Stimulated activated CD4-positive, alpha-beta T cell treated with anti-CD3 and anti-CD28 coated beads, Interleukin-4, amount 100 ng/mL, for 4 hours (primary cell): ENCODE measurements around the gene PCDH9.

Experiments
- DNase-seq, 2 experiments: peaks; one replicate each; pipeline ENCODE4 v3.0.0-alpha.2; 2020

Gene PCDH9

DNA sequence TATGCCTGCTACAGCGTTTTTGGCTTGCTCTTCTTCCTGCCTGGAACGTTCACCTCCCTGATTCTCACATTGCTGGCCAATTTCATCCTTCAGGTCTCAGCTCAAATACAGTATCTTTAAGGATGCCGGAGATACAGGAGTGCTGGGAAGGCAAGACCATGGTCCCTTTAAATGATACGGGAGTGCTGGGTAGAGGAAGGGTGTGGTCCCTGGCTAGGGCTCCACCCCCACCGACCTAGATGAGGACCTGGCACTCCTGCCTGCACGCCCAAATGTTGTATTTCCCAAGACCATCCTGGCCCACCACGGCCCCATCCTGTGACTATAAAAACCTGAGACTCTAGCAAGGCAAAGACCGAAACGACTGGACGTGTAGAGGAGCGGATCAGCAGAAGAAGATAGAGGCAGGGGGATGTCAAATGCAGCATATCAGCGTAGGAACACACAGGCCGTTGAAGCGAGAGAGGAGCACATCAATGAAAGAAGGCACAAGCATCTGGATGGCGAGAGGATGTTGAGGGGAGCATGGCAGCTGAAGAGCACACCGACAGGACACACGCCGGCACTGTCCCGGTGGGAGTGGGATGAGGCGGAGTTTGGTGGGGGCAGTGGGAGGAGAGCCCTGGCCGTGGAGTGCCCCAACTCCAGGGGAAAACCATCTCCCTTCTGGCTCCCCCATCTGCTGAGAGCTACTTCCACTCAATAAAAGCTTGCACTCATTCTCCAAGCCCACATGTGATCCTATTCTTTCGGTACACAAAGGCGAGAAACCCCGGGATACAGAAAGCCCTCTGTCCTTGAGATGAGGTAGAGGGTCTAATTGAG lies 74.0 kb downstream of the PCDH9 start:
- no peak for DNase-seq

DNA sequence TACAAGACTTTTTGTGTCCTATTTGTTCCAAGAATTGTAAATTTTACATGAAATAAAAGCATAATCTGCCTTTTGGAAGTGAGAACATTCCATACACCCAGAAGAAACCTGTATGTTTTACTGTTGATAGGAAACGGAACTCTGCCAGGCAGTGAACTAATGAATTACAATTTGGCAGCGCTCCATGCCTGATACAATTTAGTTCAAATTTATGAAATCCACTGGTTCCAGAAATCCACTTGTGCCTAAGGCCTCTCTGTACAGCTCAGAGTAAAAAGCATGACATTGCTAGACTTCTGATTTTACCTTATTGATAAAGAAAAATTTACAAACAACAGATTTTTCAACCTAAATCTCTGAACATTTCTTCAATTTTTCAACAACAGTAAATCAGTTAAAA lies 78.1 kb downstream of the PCDH9 start:
- DNase-seq = no peak

DNA sequence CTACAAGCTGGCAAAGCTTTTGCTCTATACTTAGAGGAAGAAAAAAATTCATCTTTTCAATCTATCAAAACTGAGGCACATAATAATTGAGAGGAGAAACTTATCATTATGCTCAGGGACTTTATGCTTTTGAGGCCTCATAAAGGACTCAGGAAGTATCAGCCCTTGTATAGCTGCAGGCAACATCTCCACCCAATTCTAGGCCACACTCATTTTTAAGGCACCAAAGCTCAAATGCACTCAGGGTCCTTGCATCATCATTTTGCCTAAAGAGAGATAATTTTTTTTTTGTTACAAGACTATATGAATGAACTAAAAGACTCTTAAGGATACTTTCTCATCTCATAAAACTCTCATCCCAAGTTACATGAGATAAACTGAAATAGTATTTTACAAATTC lies 78.5 kb downstream of the PCDH9 start:
- DNase-seq = no peak

DNA sequence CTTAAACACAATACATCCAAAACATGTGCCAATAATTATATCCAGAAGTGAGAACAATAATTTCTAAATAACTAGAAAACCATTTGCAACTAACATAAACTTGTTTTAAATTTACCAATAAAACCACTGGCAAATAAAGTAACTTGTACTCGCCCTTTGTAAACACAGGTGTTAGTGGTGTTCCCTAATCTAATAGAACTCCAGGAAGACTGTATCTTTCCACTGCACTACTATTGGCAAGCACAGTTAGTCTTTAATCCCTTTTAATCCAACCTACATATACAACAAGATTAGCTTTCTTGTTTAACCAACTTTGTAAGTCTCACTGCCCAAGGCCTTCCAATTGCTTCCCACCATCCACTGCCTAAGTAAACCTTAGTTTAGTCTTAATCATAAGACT lies 79.5 kb downstream of the PCDH9 start:
- no peak for DNase-seq

DNA sequence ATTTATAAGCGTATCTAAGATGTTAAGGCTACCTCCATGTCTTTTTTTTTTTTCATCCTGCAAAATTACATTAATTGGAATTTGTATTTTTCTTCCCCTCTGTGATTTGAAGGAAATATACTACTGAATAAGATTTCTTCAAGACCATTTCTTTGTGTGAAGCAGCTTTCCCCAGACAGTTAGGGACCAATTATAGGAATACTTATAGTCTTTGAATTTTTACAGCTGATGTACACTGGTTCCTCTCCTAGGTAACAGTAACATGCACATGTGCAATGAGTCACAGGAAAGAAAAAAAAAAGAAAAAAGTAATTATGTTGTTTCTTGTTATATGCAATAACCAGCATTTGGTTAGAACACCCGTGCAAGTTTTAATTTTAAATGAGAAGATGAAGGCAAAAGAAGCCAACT lies 82.0 kb downstream of the PCDH9 start:
- DNase-seq = no peak

DNA sequence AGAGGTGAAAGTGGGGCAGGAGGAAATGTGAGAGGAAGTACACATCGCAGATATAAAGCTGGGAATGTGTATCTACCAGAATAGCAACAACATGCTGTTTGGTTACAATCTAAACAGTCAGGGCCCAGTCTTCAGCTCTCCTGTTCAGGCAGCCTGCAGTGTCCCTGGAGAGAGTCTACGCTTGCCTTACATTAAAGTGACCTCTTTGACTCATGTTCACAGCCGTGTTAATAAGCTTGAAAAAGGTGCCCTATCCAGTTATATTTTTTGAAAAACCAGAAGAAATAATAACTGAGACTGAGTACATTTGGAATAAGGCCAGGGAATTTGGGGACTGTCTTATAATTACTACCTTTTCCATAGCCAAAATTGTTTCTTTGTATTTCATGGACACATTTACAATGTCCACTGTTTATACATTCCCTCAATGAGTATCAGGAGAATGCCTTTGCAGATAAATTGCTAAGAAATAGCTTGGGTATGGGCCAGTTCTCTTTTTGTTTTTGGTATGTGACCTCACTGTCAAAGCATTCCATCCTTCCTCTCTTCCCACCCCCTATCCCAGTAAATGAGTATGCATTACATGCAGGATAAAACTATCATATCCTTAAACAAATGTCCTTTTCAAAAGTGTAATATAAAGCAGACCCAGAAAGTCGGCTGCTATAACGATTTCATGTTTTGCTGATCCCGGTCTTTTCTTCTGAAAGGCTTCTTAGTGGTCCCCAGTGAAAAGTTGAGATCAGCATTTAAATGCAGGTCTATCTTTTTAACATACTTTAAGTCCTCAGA lies 82.6 kb downstream of the PCDH9 start:
- no peak for DNase-seq

DNA sequence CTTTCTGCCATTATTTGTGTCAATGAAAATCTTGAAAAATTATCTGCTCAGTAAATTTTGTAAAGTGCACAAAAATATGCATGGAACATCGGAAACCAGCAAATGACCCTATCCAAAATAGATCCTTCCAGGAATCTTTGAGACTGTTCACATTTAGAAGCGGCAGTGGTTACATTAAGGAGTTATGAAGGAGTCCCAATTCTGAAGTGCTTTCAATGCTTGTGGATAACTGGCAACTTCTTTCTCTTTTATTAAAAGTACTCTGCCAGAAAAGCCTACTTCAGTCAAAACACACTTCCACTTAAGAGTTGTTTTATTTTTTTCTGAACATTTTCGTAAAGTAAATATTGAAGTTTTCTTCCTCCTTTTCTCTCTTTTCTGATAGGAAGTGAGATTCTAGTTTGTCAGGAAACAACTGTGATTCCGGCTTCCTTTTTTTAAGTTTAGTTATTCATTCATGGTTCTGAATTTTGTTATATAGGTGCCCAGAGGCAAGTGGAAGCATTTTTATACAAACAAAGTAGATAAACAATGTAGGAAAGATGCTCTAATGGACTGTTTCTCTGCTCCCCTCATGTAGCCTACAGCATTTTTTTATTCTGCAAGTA lies 83.5 kb downstream of the PCDH9 start:
- DNase-seq = no peak

DNA sequence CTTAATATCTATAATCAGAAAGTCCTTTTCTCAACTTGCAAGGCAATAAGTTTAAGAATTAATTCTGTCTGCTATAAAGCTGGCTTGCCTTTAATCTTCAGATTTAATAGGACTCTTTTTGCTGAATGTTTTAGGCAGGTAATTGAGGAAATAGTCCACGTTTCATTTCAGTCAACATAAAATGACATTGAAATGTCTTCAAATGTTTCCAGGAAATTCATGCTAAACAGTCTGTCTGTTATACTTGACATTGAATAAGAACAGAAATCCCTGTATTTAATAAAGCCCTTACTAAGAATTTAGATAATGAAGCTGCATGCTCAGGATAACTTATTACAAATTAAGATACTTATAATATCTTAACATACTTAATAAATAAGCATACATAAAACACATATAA lies 84.2 kb downstream of the PCDH9 start:
- DNase-seq = no peak

DNA sequence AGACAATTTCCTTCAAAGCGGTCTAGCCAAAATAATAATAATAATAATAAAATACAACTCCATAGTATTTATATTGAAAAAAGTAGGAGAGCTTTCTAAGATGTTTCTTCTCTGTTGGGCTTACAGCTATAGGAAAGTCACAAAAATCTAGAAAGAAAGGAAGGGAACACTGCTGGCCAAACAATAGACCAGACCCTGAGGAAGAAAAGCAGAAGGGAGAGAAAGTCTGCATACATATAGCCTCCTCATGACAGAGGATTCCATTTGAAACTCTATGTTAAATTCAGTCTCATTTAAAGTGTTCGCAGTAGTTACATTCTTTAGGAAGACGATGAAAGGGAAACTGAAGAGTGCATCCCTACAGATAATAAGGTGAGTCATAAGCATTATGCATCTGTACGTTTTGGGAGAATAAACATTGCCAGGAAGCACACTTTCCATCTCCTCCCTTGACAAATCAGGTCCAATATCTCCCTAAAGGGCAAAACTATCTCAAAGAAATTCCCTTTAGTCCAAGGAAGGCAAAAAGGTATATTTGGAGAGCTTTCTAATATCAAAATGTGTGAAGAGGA lies 86.5 kb downstream of the PCDH9 start:
- no peak for DNase-seq

DNA sequence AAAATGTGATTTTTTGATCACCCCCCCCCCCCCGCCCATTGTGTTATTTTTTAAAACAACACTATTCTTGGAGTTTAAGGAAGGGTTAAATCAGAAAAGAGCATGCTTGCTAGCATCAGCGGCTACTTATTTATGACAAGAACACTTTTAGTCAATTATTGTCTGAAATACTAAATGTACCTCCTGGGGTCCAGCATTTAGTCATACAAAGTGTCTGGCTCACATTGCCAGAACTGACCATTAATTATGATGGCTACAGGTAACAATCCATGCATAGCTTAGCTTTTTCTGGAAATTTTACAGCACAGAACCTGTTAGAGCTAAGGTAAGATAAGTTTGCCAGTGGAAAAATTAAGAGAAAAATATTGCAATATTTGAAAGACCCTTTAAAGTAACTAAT lies 90.1 kb downstream of the PCDH9 start:
- DNase-seq = no peak

DNA sequence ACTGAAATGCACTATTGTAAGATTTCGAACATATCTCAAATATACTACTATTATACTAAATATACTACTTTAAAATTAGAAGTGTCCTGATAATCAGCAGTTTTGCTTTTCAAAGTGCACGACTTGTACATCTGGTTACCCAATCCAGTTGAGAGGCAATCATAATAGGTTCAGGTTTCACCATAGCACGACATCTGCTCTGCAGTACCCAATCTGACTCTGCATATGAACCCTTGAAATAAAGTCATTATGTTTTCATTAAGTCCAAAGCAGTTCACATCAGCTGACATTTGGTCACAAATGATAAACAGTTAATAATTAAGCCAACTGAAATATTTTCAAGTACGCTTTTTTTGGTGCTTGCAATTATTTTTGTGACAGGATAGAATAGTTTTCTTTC lies 90.6 kb downstream of the PCDH9 start:
- no peak for DNase-seq

DNA sequence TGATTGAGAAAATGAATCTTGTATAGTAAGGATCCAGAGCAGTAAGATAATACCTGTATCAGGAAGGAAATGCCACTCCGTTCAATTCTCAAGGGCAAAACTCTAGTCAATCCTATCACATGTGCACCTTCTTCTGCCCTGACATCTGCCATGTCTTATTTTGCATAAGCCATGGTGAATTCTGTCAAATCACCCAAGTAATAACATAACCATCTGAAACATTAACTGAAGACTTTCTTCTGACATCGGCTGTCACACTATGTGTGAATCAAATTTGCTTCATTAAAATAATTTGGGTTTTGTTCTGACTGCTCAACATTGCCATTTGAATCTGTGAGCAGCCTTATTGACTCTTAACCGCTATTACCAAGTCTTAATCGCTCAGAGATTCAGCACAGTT lies 91.2 kb downstream of the PCDH9 start:
- no peak for DNase-seq

DNA sequence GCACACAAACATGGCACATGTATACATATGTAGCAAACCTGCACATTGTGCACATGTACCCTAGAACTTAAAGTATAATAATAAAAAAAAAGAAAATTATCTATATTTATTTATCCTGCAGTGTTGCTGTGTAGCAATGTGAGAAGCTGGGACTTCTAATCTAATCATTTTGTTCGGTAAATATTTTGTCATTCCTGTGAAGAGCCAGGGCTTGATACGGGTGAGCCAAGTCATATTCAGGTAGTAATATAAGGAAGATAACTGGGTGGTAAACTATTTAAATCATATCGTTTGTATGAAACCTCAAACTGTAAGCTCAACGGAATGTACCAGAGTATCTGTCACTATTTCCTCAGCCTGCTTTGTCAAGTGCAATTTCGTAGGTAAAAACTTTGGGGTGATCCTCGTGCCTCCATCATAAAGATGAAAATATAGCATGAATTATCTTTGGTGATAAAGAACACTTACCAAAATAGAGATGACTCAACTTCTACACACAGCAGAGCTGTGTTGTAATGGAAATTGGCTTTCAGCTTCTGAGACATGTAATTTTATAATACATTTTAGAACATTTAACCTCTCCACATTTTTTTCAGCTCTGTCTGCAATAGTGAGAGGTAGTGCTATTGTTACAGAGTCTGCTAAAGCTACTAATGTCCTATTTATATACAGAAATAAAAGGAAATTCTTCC lies 92.9 kb downstream of the PCDH9 start:
- no peak for DNase-seq

DNA sequence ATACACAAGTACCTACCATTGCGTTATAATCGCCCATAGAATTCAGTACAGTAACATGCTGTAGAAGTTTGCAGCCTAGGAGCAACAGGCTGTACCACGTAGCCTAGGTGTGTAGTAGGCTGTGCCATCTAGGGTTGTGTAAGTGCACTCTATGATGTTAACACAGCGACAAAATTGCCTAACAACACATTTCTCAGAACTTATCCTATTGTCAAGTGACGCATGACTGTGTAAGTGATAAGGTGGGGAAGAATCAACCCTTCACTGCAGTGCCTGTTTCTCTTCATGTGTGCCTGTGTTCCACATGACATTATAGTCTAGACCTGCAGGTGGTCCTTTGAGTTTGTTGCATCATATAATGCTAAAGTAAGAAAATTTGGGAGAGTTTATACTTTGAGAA lies 94.0 kb downstream of the PCDH9 start:
- DNase-seq = no peak

DNA sequence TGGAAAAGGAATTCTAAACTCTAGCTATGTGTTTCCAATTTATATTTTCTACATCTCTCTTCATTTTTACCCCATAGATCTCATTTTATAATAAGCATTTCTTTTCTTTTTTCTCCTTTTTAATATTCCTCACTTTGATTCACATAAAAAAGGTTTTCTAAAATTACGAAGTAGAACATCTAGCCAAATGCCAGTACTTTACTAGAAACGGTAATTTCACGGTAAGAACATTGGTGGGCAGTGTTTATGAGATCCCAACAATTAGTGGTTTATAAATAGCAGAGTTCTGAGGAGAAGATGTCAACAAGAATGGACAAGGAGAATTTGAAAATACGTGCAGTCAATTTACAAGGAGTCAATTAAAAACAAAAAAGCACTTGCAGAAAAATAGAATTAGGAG lies 94.8 kb downstream of the PCDH9 start:
- DNase-seq = no peak

DNA sequence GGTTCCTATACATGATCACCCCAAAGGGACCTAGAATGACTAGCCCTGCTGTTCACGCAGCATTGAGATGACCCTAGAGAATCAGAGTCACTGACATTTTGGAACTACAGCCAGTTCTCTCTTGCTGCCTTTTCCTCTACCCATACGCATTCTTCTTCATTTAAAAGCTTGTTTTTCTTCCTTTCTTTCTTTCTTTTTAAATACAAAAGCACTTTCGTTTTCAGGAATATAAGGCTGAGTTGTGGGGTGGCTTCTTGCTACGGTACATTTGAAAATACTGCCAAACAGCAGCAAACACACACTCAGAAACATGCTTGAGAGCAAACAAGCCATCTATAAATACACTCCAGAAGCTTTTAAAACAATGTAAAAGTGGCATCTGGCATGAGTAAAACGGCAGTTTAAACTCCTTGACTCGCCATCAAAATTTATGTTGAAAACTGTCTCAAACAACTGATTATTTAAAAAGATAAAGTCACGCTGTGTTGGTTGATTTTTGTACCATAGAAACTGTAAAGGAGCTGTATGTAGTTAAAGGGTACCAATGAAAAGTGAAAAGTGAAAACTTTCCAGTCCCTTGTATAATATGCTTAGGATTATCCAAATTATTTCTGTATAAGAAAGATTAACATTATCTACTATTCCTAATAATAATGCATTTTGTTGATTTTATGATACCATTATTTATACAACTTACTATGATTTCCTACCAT lies 95.6 kb downstream of the PCDH9 start:
- DNase-seq = no peak

DNA sequence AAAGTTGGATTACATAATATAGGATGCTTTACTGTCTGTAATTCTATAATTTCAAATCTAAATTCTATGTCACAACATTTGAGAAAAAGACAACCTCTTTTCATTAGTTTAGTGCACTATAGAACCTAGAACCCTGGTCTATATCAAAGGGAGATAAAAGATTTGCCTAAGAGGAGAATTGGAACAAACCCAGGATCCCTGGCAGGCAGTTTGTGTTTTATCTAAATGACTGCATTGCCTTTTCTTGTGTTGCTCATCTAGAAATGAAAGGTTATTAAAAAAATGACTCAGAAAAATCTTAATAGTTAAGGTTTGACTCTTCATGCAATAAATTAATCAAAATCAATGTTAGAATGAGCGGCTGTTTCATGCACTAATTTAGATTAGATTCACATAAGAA lies 96.7 kb downstream of the PCDH9 start:
- DNase-seq = no peak

DNA sequence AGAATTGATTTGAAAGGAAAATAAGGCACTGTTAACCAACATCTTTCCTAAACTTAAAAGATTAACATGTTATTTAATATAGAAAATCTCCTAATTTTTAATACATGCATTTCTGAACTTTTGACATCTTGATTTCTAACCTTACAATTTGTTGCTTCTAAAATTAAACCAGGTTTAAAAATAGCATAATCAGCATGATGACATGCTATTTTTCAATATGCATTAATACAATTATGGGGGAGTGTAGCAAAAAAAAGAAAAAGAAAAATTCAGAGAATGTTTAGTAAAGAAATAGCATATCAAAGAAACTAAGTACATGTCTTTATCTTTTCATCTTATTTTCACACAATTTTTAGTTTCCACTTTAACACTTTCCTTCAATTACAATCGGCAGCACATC lies 98.7 kb downstream of the PCDH9 start:
- DNase-seq = no peak

DNA sequence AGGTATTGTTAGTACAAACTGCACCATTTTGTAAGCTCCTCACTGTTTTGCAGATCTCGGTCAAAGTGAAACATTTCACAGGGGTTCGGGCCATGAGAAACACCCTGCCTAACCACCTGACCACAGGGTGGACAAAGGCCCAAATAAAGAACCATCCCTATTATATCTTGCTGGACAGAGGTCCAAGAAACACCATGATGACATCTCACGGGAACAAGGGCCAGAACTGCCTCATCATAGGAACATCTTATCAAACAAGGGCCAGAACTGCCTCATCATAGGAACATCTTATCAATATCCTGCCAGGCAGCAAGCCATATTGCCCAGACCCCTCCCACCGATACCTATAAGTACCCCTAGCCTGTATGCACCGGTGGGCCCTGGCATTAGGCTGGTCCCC lies 99.7 kb downstream of the PCDH9 start:
- no peak for DNase-seq

DNA sequence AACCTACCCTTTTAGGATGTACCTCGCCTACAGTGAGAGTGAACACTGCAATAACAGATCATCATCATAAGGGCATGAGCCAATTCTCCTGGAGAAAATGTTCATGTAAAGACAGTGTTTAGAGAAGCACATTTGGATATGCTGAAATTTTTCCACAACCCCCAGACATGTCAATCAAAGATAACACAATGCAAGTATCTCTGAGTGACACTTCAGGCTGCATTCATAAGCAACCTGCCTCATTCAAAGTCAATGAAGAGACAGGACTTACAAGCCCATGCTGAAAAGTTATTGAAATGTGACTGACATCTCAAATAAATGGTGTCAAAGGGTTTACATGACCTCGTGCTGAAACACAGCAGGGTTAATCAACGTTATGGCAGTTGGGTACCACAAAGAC lies 102.0 kb downstream of the PCDH9 start:
- DNase-seq = no peak

DNA sequence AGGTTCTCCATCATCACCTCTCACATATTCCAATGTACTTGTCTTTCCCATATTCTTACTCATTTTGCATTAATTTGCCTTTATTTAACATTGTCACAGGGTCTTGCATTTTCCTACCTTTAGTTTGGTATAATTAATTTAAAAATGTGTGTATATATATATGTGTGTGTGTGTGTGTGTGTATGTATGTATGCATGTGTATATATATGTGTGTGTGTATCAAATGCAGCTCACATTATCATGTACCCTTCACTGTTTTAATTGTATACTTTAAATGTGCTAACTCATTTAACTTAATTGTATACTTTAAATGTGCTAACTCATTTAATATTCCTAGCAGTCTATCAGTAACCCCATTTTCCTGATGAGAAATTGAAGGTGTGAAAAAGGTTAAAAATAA lies 104.5 kb downstream of the PCDH9 start:
- no peak for DNase-seq

DNA sequence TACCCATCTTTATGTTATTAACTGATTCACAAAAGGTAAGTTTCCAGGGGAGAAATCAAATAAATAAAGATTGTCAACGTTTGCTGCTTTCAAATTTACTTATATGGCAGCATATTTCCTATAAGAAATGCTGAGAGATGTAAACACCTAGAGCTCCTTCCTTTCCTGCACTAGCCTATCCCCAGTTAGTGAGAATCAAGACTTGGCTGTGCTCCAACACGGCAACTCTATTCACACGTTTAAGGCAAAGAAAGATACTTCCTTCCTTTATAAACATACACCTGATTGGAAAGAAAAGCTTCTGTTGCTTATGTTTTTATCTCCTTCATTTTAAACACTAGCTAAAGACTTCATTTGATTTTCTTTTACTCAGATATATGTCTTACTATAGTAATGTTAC lies 107.0 kb downstream of the PCDH9 start:
- DNase-seq = no peak
